Esophagus muscularis mucosa (tissue), 4 donors: ENCODE results near the gene GRB14. TPM values are rescaled to one million over a fixed set of nuclear protein-coding genes. Genes with fewer than 3 reads are reported as not detected.

Experiments
- DNase-seq: peaks from one replicate; pipeline ENCODE4 v3.0.0-alpha.2; 2017; ENCODE audit errors: extremely low spot score
- H3K27ac ChIP-seq, 4 donors: fragments of 200-600 bp; sonication (generic); replicated peaks in 1 of 4; 1 replicate in 3 of 4; 2 replicates in 1 of 4; pipeline ENCODE4 v1.5.1; 2016 to 2019; ENCODE audit warnings: mild to moderate bottlenecking in 1 of 4
- H3K27me3 ChIP-seq, 4 donors: fragments of 200-600 bp; sonication (generic); one replicate each; pipeline versions ENCODE4 v1.5.1 to v1.6.0; 2016 to 2019
- H3K36me3 ChIP-seq, 4 donors: fragments of 200-600 bp; sonication (generic); one replicate each; pipeline ENCODE4 v1.5.1; 2016 to 2019
- H3K4me1 ChIP-seq, 4 donors: fragments of 200-600 bp; sonication (generic); one replicate each; pipeline ENCODE4 v1.5.1; 2016 to 2019
- H3K4me3 ChIP-seq, 4 donors: fragments of 200-600 bp; sonication (generic); 1 replicate in 2 of 4; 2 replicates in 2 of 4; pipeline ENCODE4 v1.5.1; 2016 to 2019; ENCODE audit warnings: mild to moderate bottlenecking in 4 of 4, moderate library complexity in 1 of 4
- H3K9me3 ChIP-seq, 4 donors: fragments of 200-600 bp; sonication (generic); 1 replicate in 3 of 4; 2 replicates in 1 of 4; pipeline ENCODE4 v1.5.1; 2016 to 2019
- EP300 ChIP-seq: sonication (generic); formaldehyde crosslinking; IDR thresholded peaks from one replicate; pipeline ENCODE4 v1.6.1; 2017; ENCODE audit warnings: antibody characterized with exemption
- POLR2A ChIP-seq: fragments of 450-650 bp; IDR thresholded peaks from one replicate; pipeline ENCODE4 v1.6.1; 2017; ENCODE audit warnings: antibody characterized with exemption, moderate library complexity, mild to moderate bottlenecking, low read depth
- POLR2AphosphoS5 ChIP-seq, 2 donors: sonication (generic); formaldehyde crosslinking; IDR thresholded peaks; one replicate each; pipeline ENCODE4 v1.6.1; 2017; ENCODE audit warnings: antibody characterized with exemption in 2 of 2
- WGBS: methylation state at CpG from one replicate; pipeline ENCODE4 v1.1.5; 2018; 5-methylcytosine and 5-hydroxymethylcytosine counted together
- intact Hi-C: fragments of 100-400 bp; cut with DNase I; formaldehyde crosslinking; loops from one replicate; pipeline ENCODE4 v1.15.1; 2023
- total RNA-seq, 4 donors: library from RNA; depleted of rRNA; stranded (reverse); fragments of >200 nt; gene quantifications; one replicate each; pipeline versions ENCODE4 v1.1.0 to v1.2.1, GENCODE V29; 2016
- TF ChIP-seq, protein P1 (sequence below), 3 experiments: fragments of 200-600 bp in 2 of 3; fragments of 450-650 bp in 1 of 3; sonication (generic) in 2 of 3; IDR thresholded peaks; one replicate each; pipeline ENCODE4 v1.5.1; 2017 to 2019; ENCODE audit warnings: antibody characterized with exemption in 3 of 3, mild to moderate bottlenecking in 2 of 3, moderate library complexity in 1 of 3

Gene GRB14
- total RNA-seq, 4 donors from 2014 or later = 3.3 to 6.3 (median 4.3) TPM

DNA sequence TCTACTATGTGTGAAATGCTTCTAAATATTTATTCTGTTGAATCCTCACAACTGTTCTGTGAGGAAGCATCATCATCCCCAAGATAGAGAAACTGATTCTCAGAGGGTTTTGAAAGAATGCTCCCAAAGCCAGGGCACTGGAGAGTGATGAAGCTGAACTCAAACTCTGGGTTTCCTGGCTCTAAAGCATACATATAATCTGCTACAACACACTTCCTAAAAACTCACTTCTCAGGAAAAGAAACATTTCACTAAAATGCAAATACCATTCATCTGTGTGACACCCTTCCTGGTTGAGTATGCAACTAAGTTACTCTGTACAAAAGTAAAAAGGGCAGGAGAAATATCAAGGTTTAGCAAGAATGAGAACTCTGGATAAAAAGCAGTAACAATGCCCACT lies 58.6 kb downstream of the GRB14 start:
- Histone ChIP-seq H3K27me3 (no peaks in the 10 kb centered on the region), H3K4me3 (no peak overlapping the region), H3K9me3 (no peaks in the 10 kb centered on the region), H3K4me1 (peaks cover 23 to 34% (median 24%) of the 10 kb centered on the region in 4 donors), H3K27ac (peak overlapping the region in 2 of 4 donors; percentile 9 to 26), H3K36me3 (no peaks in the 10 kb centered on the region)
- no peak for TF ChIP-seq POLR2AphosphoS5 (IDR thresholded peaks at IDR 0.05)
- TF ChIP-seq, protein P1, sequence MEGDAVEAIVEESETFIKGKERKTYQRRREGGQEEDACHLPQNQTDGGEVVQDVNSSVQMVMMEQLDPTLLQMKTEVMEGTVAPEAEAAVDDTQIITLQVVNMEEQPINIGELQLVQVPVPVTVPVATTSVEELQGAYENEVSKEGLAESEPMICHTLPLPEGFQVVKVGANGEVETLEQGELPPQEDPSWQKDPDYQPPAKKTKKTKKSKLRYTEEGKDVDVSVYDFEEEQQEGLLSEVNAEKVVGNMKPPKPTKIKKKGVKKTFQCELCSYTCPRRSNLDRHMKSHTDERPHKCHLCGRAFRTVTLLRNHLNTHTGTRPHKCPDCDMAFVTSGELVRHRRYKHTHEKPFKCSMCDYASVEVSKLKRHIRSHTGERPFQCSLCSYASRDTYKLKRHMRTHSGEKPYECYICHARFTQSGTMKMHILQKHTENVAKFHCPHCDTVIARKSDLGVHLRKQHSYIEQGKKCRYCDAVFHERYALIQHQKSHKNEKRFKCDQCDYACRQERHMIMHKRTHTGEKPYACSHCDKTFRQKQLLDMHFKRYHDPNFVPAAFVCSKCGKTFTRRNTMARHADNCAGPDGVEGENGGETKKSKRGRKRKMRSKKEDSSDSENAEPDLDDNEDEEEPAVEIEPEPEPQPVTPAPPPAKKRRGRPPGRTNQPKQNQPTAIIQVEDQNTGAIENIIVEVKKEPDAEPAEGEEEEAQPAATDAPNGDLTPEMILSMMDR (IDR thresholded peaks at IDR 0.05) = no peak
- no peak for TF ChIP-seq EP300
- TF ChIP-seq POLR2A = no peak
- intact Hi-C loops = loop anchor here (5.0 kb wide), 1 partner anchor 35 kb away; no protein-coding TSS in a partner anchor
- DNase-seq = no peak

DNA sequence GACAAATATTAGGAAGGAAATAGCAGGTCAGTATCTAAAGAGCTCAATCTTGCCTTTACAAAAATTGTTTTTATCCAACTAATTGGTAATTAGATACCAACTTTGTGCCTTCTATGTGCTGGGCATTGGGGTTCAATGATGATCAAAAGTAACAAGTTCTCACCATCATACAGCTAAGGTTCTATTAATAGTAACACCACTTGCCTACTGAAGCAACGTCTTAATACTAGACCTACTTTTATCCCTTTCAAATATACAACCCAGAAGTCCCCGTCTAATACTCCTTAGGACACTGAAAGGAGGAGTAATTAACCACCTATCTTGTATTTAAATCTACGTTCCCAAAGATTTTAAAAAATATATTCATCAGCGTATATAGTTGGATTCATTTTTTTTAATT lies 59.3 kb downstream of the GRB14 start:
- WGBS = 57% methylated on average over 4 of the region's 4 CpGs
- Histone ChIP-seq H3K27ac (peak overlapping the region in 3 of 4 donors; percentile 3 to 26 (median 9)), H3K4me3 (no peak overlapping the region), H3K4me1 (peaks cover 23 to 34% (median 24%) of the 10 kb centered on the region in 4 donors), H3K27me3 (no peaks in the 10 kb centered on the region), H3K9me3 (no peaks in the 10 kb centered on the region), H3K36me3 (no peaks in the 10 kb centered on the region)
- no peak for TF ChIP-seq POLR2A
- TF ChIP-seq POLR2AphosphoS5 (IDR thresholded peaks at IDR 0.05) = no peak
- no peak for TF ChIP-seq EP300
- TF ChIP-seq, protein P1 (IDR thresholded peaks at IDR 0.05) = no peak
- no peak for DNase-seq
- intact Hi-C loops = loop anchor here (2.0 to 5.0 kb wide), 2 partner anchors 35 to 155 kb away; no protein-coding TSS in a partner anchor

DNA sequence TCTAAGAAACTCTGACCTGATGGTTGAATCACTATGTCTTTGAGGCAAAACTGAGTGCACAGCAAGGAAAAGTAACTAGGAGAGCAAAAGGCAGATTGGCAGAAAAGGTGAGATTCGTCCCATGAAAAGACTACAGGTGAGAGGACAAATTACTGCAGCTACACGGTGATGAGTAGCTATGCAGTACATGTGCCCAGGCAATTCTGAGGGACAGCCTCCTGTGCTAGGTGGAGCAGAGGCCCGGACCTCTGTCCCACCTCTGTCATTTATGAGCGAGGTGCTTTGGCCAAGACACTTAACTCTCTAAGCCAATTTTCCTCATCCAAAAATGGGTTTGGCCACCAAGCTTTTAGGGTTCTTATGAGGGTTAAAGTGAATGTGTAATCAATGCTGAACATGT lies 59.9 kb downstream of the GRB14 start:
- H3K4me1 ChIP-seq = peaks cover 23 to 34% (median 24%) of the 10 kb centered on the region in 4 donors
- no peak for DNase-seq
- intact Hi-C loops = loop anchor here (2.0 to 5.0 kb wide), 2 partner anchors 36 to 155 kb away; no protein-coding TSS in a partner anchor
- H3K4me3 ChIP-seq = no peak overlapping the region
- no peaks in the 10 kb centered on the region for H3K36me3 ChIP-seq
- no peaks in the 10 kb centered on the region for H3K27me3 ChIP-seq
- WGBS = 81% methylated on average over 4 of the region's 4 CpGs
- no peaks in the 10 kb centered on the region for H3K9me3 ChIP-seq
- TF ChIP-seq POLR2A (no peak), EP300 (no peak), POLR2AphosphoS5 (IDR thresholded peaks at IDR 0.05) (no peak)
- TF ChIP-seq, protein P1 (IDR thresholded peaks at IDR 0.05) = no peak
- H3K27ac ChIP-seq = peak overlapping the region in 1 of 4 donors; percentile 3

DNA sequence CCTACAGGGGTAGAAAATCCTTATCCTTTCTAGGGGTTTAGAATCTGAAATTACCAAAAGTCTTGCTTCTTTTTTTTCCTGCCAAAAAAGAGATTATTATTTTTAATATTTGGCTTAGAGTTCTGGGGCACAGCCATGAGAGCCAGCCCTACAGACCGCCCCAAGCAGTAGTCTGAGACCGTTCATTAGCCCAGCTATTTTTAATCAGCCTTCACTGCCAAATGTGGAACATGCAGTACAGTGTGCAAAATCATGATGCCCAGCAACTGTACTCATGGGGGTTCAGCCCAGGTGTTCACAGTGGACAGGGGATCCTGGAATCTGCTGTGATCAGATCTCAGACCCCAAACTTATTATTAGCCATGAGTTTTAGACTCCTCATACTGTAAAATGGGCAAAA lies 60.4 kb downstream of the GRB14 start:
- no peak overlapping the region for H3K27ac ChIP-seq

More for the DNA sequence above, 60.4 kb downstream of the GRB14 start:
- DNase-seq = no peak
- Histone ChIP-seq H3K36me3 (no peaks in the 10 kb centered on the region), H3K27me3 (no peaks in the 10 kb centered on the region), H3K9me3 (no peaks in the 10 kb centered on the region), H3K4me1 (peaks cover 23 to 34% (median 24%) of the 10 kb centered on the region in 4 donors), H3K4me3 (no peak overlapping the region)
- 20% methylated on average over 2 of the region's 2 CpGs for WGBS
- TF ChIP-seq POLR2AphosphoS5 (IDR thresholded peaks at IDR 0.05) (no peak), POLR2A (no peak), EP300 (no peak)
- TF ChIP-seq, protein P1 (IDR thresholded peaks at IDR 0.05) = no peak
- intact Hi-C loops = loop anchor here (2.0 to 5.0 kb wide), 2 partner anchors 36 to 156 kb away; no protein-coding TSS in a partner anchor
